Vagina (tissue), 2 donors: Measurements from ENCODE around the gene ZNF586. TPM values are rescaled to one million over a fixed set of nuclear protein-coding genes. Genes with fewer than 3 reads are reported as not detected.
A peak's percentile ranks its signal among the peaks of the same experiment; 100 is the strongest.
"Not testable (repeated sequence)": the region's sequence is repeated elsewhere in the genome, so short reads cannot be mapped to it uniquely, and the experiment has no call there.

Source experiments
- DNase-seq, 2 donors: peaks; one replicate each; pipeline ENCODE4 v3.0.0-alpha.2; 2017; ENCODE audit errors: extremely low spot score in 2 of 2
- H3K27ac ChIP-seq: fragments of 200-600 bp; sonication (generic); one replicate; pipeline ENCODE4 v1.5.1; 2019
- H3K27me3 ChIP-seq: fragments of 200-600 bp; sonication (generic); one replicate; pipeline ENCODE4 v1.5.1; 2019
- H3K36me3 ChIP-seq, 2 donors: fragments of 200-600 bp; sonication (generic); one replicate each; pipeline ENCODE4 v1.5.1; 2017 to 2019
- H3K4me1 ChIP-seq: fragments of 200-600 bp; sonication (generic); one replicate; pipeline ENCODE4 v1.5.1; 2019
- H3K4me3 ChIP-seq, 2 donors: fragments of 200-600 bp; sonication (generic); 1 replicate in 1 of 2; 2 replicates in 1 of 2; pipeline ENCODE4 v1.5.1; 2016 to 2019
- H3K9me3 ChIP-seq: fragments of 200-600 bp; sonication (generic); one replicate; pipeline ENCODE4 v1.5.1; 2019
- POLR2A ChIP-seq, 2 donors: fragments of 450-650 bp; IDR thresholded peaks; one replicate each; pipeline ENCODE4 v1.6.1; 2017; ENCODE audit warnings: antibody characterized with exemption in 2 of 2, mild to moderate bottlenecking in 2 of 2, moderate library complexity in 2 of 2
- POLR2AphosphoS5 ChIP-seq, 2 donors: sonication (generic); formaldehyde crosslinking; IDR thresholded peaks; one replicate each; pipeline ENCODE4 v1.9.0; 2017; ENCODE audit warnings: antibody characterized with exemption in 2 of 2, mild to moderate bottlenecking in 2 of 2, low read depth in 1 of 2; ENCODE audit not compliant: insufficient read depth in 1 of 2
- intact Hi-C: fragments of 100-400 bp; cut with DNase I; formaldehyde crosslinking; loops from one replicate; pipeline ENCODE4 v1.15.1; 2023
- total RNA-seq: library from RNA; depleted of rRNA; stranded (reverse); fragments of >200 nt; gene quantifications from one replicate; pipeline ENCODE4 v1.2.3, GENCODE V29; 2016
- TF ChIP-seq, protein P1 (sequence below), 3 experiments: fragments of 450-650 bp in 2 of 3; fragments of 200-600 bp in 1 of 3; sonication (generic) in 1 of 3; IDR thresholded peaks; one replicate each; pipeline ENCODE4 v1.5.1; 2017 to 2019; ENCODE audit warnings: antibody characterized with exemption in 3 of 3, mild to moderate bottlenecking in 2 of 3, moderate library complexity in 2 of 3

The ZNF586 gene
- total RNA-seq, 1 donor from 2014 or later: 24.3 TPM

DNA sequence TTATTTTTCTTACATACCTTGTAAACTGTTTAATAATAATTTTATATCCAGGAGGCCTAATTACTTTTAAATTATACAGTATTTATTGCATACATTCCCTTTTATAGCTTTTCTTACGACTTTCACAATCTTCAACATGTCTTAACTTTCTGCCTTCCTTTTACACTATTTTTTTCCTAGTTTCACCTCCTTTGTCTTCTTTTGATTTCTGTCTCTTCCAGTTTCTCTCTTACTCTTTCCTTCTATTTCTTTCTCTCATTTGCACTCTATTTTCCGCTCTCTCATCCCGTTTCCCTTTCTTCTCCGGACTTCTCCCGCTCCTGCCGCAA lies 33.8 kb downstream of the ZNF586 start:
- Histone ChIP-seq H3K36me3 (peaks cover 0 to 6% of the 10 kb centered on the region in 2 donors), H3K27me3 (no peaks in the 10 kb centered on the region), H3K4me1 (peaks cover 32% of the 10 kb centered on the region), H3K9me3 (no peaks in the 10 kb centered on the region), H3K4me3 (peak overlapping the region; percentile 53 to 54), H3K27ac (peak overlapping the region; percentile 79)
- intact Hi-C loops: no loop called here
- DNase-seq: no peak
- no peak for TF ChIP-seq POLR2A (IDR thresholded peaks at IDR 0.05)
- TF ChIP-seq, protein P1, sequence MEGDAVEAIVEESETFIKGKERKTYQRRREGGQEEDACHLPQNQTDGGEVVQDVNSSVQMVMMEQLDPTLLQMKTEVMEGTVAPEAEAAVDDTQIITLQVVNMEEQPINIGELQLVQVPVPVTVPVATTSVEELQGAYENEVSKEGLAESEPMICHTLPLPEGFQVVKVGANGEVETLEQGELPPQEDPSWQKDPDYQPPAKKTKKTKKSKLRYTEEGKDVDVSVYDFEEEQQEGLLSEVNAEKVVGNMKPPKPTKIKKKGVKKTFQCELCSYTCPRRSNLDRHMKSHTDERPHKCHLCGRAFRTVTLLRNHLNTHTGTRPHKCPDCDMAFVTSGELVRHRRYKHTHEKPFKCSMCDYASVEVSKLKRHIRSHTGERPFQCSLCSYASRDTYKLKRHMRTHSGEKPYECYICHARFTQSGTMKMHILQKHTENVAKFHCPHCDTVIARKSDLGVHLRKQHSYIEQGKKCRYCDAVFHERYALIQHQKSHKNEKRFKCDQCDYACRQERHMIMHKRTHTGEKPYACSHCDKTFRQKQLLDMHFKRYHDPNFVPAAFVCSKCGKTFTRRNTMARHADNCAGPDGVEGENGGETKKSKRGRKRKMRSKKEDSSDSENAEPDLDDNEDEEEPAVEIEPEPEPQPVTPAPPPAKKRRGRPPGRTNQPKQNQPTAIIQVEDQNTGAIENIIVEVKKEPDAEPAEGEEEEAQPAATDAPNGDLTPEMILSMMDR (IDR thresholded peaks at IDR 0.05): no peak
- TF ChIP-seq POLR2AphosphoS5 (IDR thresholded peaks at IDR 0.05; ENCODE audit: insufficient read depth in 1 of 2, low read depth in 1 of 2): no peak

DNA sequence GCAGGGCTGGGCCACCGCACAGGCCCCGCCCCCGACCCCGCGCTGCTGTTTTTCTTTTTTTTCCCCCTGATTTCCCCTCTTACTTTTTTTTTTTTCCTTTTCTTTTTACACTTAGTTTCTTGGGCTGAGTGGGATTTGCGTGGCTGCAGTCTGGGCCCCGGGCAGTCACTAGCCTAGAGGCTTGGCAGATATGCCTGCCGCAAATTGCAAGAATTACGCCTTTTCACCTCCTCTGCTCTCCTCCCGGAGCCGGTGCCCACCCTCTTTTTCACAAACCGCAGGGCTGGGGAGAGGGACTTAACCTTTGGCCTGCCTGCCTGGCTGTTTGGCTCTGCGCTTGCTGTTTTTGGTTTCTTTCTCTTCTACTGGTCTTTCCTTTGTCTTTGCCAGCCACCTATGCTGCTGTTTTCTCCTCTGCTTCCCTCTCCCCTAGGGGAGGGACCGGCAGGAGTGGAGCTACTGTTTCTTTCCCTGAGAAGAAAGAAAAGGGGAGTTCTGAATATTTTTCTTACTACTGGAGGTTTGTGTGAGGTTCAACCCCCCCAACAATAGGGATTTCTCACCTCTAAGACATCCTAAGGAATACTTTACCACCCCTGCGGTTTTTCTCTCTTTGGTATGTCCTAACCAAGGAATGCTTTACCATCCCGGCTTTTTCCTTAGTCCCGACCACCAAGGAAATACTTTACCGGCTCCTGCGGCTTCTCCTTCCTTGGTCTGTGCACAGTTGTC lies 34.3 kb downstream of the ZNF586 start:
- TF ChIP-seq, protein P1 (IDR thresholded peaks at IDR 0.05): no peak
- TF ChIP-seq POLR2AphosphoS5 (IDR thresholded peaks at IDR 0.05; ENCODE audit: insufficient read depth in 1 of 2, low read depth in 1 of 2): peak in 1 of 2 donors; percentile 11
- TF ChIP-seq POLR2A (IDR thresholded peaks at IDR 0.05): no peak
- H3K4me1 ChIP-seq: peaks cover 32% of the 10 kb centered on the region
- intact Hi-C loops: no loop called here
- no peaks in the 10 kb centered on the region for H3K9me3 ChIP-seq
- peak overlapping the region; percentile 53 to 54 for H3K4me3 ChIP-seq
- H3K36me3 ChIP-seq: peaks cover 0 to 9% of the 10 kb centered on the region in 2 donors
- peak overlapping the region; percentile 79 for H3K27ac ChIP-seq
- DNase-seq: no peak
- no peaks in the 10 kb centered on the region for H3K27me3 ChIP-seq

DNA sequence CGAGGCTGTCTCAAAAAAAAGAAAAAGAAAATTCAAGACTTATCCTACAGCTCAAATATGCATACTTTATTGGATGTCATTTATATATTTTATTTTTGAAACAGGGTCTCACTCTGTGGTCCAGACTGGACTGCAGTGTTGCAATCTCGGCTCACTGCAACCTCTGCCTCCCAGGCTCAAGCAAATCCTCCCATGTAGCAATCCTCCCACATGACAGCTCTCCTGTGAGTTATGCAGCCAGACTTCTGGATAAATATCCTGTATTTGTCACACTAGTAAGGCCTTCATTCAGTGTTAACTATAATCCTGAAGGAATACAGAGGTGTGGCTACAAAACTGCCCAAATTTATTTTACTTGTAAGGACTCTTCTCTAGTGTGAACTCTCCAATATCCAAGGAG lies 38.1 kb downstream of the ZNF586 start:
- TF ChIP-seq, protein P1 (IDR thresholded peaks at IDR 0.05): no peak
- TF ChIP-seq POLR2AphosphoS5 (IDR thresholded peaks at IDR 0.05; ENCODE audit: insufficient read depth in 1 of 2, low read depth in 1 of 2) (no peak), POLR2A (IDR thresholded peaks at IDR 0.05) (no peak)
- Histone ChIP-seq H3K27ac (no peak overlapping the region), H3K9me3 (no peaks in the 10 kb centered on the region), H3K27me3 (no peaks in the 10 kb centered on the region), H3K4me3 (no peak overlapping the region), H3K36me3 (peaks cover 0 to 14% of the 10 kb centered on the region in 2 donors), H3K4me1 (peaks cover 31% of the 10 kb centered on the region)
- intact Hi-C loops: no loop called here
- no peak for DNase-seq

DNA sequence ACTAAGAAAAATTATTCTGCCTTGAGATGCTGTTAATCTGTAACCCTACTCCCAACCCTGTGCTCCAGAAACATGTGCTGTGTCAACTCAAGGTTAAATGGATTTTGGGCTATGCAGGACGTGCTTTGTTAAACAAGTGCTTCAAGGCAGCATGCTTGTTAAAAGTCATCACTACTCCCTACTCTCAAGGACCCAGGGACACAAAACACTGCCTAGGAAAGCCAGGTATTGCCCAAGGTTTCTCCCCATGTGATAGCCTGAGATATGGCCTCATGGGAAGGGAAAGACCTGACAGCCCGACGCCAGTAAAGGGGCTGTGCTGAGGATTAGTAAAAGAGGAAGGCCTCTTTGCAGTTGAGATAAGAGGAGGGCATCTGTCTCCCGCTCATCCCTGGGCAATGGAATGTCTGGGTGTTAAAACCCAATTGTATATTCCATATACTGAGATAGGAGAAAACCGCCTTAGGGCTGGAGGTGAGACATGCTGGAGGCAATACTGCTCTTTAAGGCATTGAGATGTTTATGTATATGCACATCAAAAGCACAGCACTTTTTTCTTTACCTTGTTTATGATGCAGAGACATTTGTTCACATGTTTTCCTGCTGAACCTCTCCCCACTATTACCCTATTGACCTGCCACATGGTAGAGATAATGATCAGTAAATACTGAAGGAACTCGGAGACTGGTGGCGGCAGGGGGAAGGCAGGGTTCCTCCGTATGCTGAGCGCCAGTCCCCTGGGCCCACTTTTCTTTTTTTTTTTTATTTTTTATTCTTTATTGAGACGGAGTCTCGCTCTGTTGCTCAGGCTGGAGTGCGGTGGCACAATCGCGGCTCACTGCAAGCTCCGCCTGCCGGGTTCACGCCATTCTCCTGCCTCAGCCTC lies 41.2 kb downstream of the ZNF586 start:
- intact Hi-C loops, DNase-seq, H3K27ac ChIP-seq, H3K4me3 ChIP-seq, H3K27me3 ChIP-seq, H3K9me3 ChIP-seq: not testable (repeated sequence)
- peaks cover 42% of the 10 kb centered on the region for H3K4me1 ChIP-seq
- H3K36me3 ChIP-seq: peaks cover 0 to 14% of the 10 kb centered on the region in 2 donors

DNA sequence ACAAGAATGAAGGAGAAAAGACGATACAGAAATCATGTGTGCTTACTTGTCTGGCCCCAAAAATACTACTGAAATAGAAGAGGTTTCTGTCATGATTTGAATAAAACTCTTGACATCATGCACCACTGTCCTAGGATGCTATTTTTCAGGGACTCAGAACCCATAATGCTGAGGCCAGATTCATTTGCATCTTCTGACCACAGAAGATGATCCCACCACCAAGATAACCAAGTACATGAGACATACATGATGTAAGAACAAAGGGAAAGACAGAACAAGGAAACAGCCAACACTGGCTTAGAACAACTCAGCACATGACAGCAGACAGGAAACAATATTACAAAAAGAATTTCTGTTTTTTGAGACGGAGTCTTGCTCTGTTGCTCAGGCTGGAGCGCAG lies 42.8 kb downstream of the ZNF586 start:
- Histone ChIP-seq H3K4me3 (no peak overlapping the region), H3K27ac (no peak overlapping the region), H3K9me3 (no peaks in the 10 kb centered on the region), H3K4me1 (peaks cover 36% of the 10 kb centered on the region), H3K36me3 (peaks cover 0 to 14% of the 10 kb centered on the region in 2 donors), H3K27me3 (no peaks in the 10 kb centered on the region)
- intact Hi-C loops: no loop called here
- no peak for DNase-seq
- TF ChIP-seq POLR2A (IDR thresholded peaks at IDR 0.05) (no peak), POLR2AphosphoS5 (IDR thresholded peaks at IDR 0.05; ENCODE audit: insufficient read depth in 1 of 2, low read depth in 1 of 2) (no peak)
- TF ChIP-seq, protein P1 (IDR thresholded peaks at IDR 0.05): no peak

DNA sequence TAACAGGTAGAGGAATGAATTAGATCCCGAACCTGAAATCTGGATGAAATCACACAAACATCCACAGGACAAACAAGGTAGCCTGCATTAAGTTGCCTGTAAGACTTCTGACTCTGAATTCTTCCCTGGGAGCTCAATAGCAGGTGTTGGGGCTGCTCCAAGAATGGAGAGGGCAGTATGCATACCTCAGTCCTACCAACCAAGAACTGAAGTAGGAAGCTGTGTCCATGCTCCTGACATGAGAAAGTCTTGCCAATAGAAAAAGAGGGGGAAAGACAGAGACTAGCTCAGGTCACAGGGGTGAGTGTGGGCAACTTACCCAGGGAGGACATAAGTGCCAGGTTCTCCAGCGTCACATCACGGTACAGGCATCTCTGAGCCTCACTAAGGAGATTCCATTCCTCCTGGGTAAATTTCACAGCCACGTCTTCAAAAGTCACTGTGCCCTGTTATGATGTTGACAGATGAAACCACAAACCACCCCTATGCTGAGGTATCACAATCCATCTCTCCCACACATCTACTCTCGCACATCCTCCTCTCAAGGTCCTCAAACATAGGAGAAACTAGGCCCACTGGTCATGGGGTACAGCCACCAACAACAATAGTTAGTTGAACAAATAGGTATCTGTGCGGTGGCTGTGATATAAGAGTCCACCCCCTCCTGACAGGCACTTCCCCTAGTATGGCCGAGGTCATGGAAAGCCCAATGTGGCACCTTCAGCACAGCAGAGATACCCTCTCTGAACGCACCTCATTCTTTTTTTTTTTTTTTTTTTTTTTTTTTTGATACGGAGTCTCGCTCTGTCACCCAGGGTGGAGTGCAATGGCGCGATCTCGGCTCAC lies 43.7 kb downstream of the ZNF586 start:
- intact Hi-C loops, DNase-seq, H3K27me3 ChIP-seq, H3K27ac ChIP-seq, H3K9me3 ChIP-seq, H3K36me3 ChIP-seq: not testable (repeated sequence)
- Histone ChIP-seq H3K4me1 (peaks cover 36% of the 10 kb centered on the region), H3K4me3 (peak overlapping the region in 1 of 2 donors; percentile 84)
